SU-DHL-6 (cell line): ENCODE data around the gene CHRD.
"Not testable (repeated sequence)": the region's sequence is repeated elsewhere in the genome, so short reads cannot be mapped to it uniquely, and the experiment has no call there.

Experiments
- H2AFZ ChIP-seq: fragments of 200-600 bp; sonication (generic); 2 replicates; pipeline ENCODE4 v1.6.1; 2014; ENCODE audit warnings: low read depth, mild to moderate bottlenecking, moderate library complexity, mixed read lengths, antibody characterized with exemption, low read length; ENCODE audit not compliant: severe bottlenecking
- H3F3A ChIP-seq: fragments of 200-600 bp; shearing (Covaris generic); 2 replicates; pipeline ENCODE4 v1.6.0; 2016; ENCODE audit warnings: antibody characterized with exemption, mild to moderate bottlenecking; ENCODE audit not compliant: insufficient read depth
- H3K27ac ChIP-seq: fragments of 200-600 bp; sonication (generic); 2 replicates; pipeline ENCODE4 v1.5.1; 2016; ENCODE audit warnings: low read depth, mild to moderate bottlenecking, low read length, moderate library complexity, mixed read lengths
- H3K27me3 ChIP-seq: fragments of 200-600 bp; sonication (generic), shearing (Covaris generic); 2 replicates; pipeline ENCODE4 v1.6.0; 2014; ENCODE audit warnings: mild to moderate bottlenecking, low read length
- H3K36me3 ChIP-seq: fragments of 200-600 bp; sonication (generic); 2 replicates; pipeline ENCODE4 v1.6.1; 2014; ENCODE audit warnings: mild to moderate bottlenecking, low read length, mixed read lengths
- H3K4me2 ChIP-seq: fragments of 300-600, 200-600 bp; shearing (Covaris generic), sonication (generic); 2 replicates; pipeline ENCODE4 v1.6.0; 2014; ENCODE audit warnings: low read length, low read depth, mild to moderate bottlenecking; ENCODE audit not compliant: poor library complexity, severe bottlenecking
- H3K4me3 ChIP-seq: fragments of 200-600 bp; sonication (generic); 2 replicates; pipeline ENCODE4 v1.5.1; 2014; ENCODE audit warnings: antibody characterized with exemption, low read length, mild to moderate bottlenecking, mixed read lengths; ENCODE audit not compliant: insufficient read depth, poor library complexity, severe bottlenecking
- H3K79me2 ChIP-seq: fragments of 200-600 bp; sonication (generic); 2 replicates; pipeline ENCODE4 v1.6.1; 2014; ENCODE audit warnings: mild to moderate bottlenecking, low read length, moderate library complexity; ENCODE audit not compliant: insufficient read depth
- H3K9ac ChIP-seq: fragments of 200-600 bp; sonication (generic); 2 replicates; pipeline ENCODE4 v1.7.0; 2014; ENCODE audit warnings: mild to moderate bottlenecking, low read length
- H3K9me2 ChIP-seq: fragments of 200-600 bp; sonication (generic); replicated peaks from 2 replicates; pipeline ENCODE4 v1.6.1; 2014; ENCODE audit warnings: low read length; ENCODE audit not compliant: insufficient read depth
- H3K9me3 ChIP-seq: fragments of 200-600 bp; sonication (generic); 2 replicates; pipeline ENCODE4 v1.6.1; 2014; ENCODE audit warnings: low read length, mixed read lengths; ENCODE audit not compliant: insufficient read depth
- H4K20me1 ChIP-seq: fragments of 200-600 bp; sonication (generic); 2 replicates; pipeline ENCODE4 v1.6.1; 2014; ENCODE audit warnings: low read depth, mild to moderate bottlenecking, antibody characterized with exemption, low read length, moderate library complexity, mixed read lengths
- EZH2phosphoT487 ChIP-seq: fragments of 200-600 bp; sonication (generic), shearing (Covaris generic); conservative IDR thresholded peaks from 2 replicates; pipeline ENCODE4 v1.6.1; 2018; ENCODE audit warnings: mild to moderate bottlenecking, antibody characterized with exemption, low read length, moderate library complexity, mixed read lengths
- TF ChIP-seq, protein P1 (sequence below): fragments of 200-600 bp; sonication (generic); IDR thresholded peaks from one replicate; pipeline ENCODE4 v1.5.1; 2017; ENCODE audit warnings: antibody characterized with exemption, mild to moderate bottlenecking, low read length, moderate library complexity; ENCODE audit not compliant: insufficient read depth, poor library complexity, severe bottlenecking

The CHRD gene

DNA sequence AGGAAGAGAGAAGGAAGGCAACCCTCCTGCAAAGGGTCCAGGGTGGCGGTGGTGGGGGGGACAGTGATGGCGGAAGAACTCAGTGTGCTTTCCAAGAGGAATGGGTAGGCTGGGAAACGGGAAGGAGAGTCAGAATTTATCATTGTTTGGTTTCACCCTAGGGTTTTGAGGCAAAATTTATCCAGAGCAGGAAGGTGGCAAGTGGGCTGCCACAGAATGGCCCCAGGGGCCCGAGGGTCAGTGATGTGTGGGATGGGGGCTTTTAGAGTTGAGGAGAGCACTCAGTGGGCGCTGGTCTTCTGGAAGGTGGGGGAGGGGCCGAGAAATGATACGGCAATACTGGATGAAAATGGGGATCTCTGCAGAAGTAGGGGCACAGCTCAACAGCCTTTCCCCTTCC is 41.9 kb upstream of the CHRD start:
- Histone ChIP-seq H3K36me3 (0 out of 2 replicates have a peak, but pooled peaks cover 8% of the 10 kb centered on the region), H3K9ac (no peak overlapping the region), H3K9me2 (no peaks in the 10 kb centered on the region), H3K9me3 (no peaks in the 10 kb centered on the region), H3K27me3 (no peaks in the 10 kb centered on the region), H3K4me2 (no peak overlapping the region), H3F3A (peaks cover 27% of the 10 kb centered on the region), H2AFZ (no peak overlapping the region), H3K79me2 (no peaks in the 10 kb centered on the region), H4K20me1 (peaks cover 3% of the 10 kb centered on the region; the same call in 1 of the 2 replicates), H3K27ac (no peak overlapping the region), H3K4me3 (no peak overlapping the region)
- TF ChIP-seq, protein P1, sequence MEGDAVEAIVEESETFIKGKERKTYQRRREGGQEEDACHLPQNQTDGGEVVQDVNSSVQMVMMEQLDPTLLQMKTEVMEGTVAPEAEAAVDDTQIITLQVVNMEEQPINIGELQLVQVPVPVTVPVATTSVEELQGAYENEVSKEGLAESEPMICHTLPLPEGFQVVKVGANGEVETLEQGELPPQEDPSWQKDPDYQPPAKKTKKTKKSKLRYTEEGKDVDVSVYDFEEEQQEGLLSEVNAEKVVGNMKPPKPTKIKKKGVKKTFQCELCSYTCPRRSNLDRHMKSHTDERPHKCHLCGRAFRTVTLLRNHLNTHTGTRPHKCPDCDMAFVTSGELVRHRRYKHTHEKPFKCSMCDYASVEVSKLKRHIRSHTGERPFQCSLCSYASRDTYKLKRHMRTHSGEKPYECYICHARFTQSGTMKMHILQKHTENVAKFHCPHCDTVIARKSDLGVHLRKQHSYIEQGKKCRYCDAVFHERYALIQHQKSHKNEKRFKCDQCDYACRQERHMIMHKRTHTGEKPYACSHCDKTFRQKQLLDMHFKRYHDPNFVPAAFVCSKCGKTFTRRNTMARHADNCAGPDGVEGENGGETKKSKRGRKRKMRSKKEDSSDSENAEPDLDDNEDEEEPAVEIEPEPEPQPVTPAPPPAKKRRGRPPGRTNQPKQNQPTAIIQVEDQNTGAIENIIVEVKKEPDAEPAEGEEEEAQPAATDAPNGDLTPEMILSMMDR: no peak
- TF ChIP-seq EZH2phosphoT487: no peak

DNA sequence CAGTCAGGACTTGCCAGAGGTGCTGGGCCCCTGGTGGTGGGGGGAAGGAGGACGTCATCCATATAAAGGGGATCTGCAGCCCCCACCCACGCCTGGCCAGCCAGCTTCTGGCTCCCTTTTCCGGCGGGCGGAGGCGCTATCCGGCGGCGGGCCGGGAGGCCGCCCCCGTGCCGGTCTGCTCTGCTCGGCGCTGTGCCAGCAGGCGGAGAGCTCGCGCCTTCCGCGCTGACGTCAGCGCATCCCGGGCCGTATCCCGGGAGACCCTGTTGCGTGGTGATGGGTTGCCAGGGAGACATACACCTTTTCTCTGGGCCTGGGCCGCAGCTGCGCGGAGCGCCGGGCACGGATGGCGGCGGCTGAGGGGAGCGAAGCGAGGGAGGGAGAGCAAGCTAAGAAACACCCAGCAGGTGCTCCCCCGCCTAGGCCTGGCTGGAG is 41.3 kb upstream of the CHRD start:
- Histone ChIP-seq H3F3A (peaks cover 21% of the 10 kb centered on the region), H3K9me2 (no peaks in the 10 kb centered on the region), H3K36me3 (0 out of 2 replicates have a peak, but pooled peaks cover 6% of the 10 kb centered on the region), H2AFZ (no peak overlapping the region), H3K9ac (no peak overlapping the region), H3K9me3 (no peaks in the 10 kb centered on the region), H3K27ac (no peak overlapping the region), H3K4me2 (no peak overlapping the region), H3K79me2 (no peaks in the 10 kb centered on the region), H3K27me3 (no peaks in the 10 kb centered on the region), H3K4me3 (no peak overlapping the region), H4K20me1 (peaks cover 3% of the 10 kb centered on the region; the same call in 1 of the 2 replicates)
- no peak for TF ChIP-seq EZH2phosphoT487
- TF ChIP-seq, protein P1: no peak

DNA sequence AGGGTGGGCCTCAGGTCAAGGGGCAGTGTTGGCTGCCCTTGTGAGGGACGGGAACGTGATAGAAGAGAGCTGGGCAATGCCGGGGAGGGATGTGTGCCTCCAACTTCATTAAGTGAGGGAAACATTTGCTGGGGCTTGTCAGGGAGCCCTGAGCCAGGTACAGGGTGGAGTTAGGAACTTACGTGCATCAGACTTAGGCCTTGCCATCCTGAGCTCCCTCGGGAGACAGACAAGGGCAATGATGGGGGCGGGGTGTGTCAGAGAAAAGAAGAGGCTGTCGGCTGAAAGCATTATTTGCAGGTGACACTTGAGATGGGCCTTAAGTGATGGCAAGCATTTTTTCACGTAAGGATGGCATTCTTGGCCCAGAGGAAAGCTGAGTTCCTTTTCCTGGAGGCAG is 40.9 kb upstream of the CHRD start:
- H3K36me3 ChIP-seq: 0 out of 2 replicates have a peak, but pooled peaks cover 1% of the 10 kb centered on the region
- no peaks in the 10 kb centered on the region for H3K9me3 ChIP-seq
- no peak overlapping the region for H3K4me2 ChIP-seq
- H3F3A ChIP-seq: peaks cover 17% of the 10 kb centered on the region
- H3K79me2 ChIP-seq: no peaks in the 10 kb centered on the region
- H3K9ac ChIP-seq: no peak overlapping the region
- no peak overlapping the region for H2AFZ ChIP-seq
- no peak for TF ChIP-seq EZH2phosphoT487
- TF ChIP-seq, protein P1: no peak
- H4K20me1 ChIP-seq: peaks cover 1% of the 10 kb centered on the region; the same call in 1 of the 2 replicates
- H3K4me3 ChIP-seq: no peak overlapping the region
- H3K9me2 ChIP-seq: no peaks in the 10 kb centered on the region
- H3K27me3 ChIP-seq: no peaks in the 10 kb centered on the region
- no peak overlapping the region for H3K27ac ChIP-seq

DNA sequence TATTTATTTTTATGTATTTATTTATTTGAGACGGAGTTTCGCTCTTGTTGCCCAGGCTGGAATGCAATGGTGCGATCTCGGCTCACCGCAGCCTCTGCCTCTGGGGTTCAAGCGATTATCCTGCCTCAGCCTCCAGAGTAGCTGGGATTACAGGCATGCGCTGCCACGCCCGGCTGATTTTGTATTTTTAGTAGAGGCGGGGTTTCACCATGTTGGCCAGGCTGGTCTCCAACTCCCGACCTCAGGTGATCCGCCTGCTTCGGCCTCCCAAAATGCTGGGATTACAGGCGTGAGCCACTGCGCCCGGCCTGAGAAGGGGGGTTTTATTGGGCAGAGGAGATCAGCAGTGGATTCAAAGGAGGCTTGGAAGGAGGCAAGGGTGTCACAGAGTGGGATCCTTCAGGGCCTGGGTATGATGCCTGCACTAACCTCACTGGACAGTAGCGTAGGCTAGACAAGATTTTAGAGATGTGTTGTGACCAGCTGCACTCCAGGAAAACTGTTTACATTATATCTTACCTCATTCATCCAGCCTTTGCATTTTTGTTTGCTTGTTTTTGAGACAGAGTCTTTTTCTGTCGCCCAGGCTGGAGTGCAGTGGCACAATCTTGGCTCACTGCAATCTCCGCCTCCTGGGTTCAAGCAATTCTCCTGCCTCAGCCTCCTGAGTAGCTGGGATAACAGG is 40.3 kb upstream of the CHRD start:
- not testable (repeated sequence) for H3K9me3 ChIP-seq, H4K20me1 ChIP-seq, H3K9me2 ChIP-seq, H2AFZ ChIP-seq, H3K4me2 ChIP-seq, H3K79me2 ChIP-seq, H3K27me3 ChIP-seq, H3K27ac ChIP-seq, H3K4me3 ChIP-seq, H3K9ac ChIP-seq, H3K36me3 ChIP-seq
- H3F3A ChIP-seq: peaks cover 11% of the 10 kb centered on the region
